Measurements from ENCODE around the gene CDKL1. TPM values are rescaled to one million over a fixed set of nuclear protein-coding genes. Genes with fewer than 3 reads are reported as not detected.

The CDKL1 gene
- total RNA-seq (2022; extraction: Qiagen RNA extraction; ENCODE audit: low read depth) = 5.2 to 18.9 TPM (median 7.1 TPM) in 5 replicates

DNA sequence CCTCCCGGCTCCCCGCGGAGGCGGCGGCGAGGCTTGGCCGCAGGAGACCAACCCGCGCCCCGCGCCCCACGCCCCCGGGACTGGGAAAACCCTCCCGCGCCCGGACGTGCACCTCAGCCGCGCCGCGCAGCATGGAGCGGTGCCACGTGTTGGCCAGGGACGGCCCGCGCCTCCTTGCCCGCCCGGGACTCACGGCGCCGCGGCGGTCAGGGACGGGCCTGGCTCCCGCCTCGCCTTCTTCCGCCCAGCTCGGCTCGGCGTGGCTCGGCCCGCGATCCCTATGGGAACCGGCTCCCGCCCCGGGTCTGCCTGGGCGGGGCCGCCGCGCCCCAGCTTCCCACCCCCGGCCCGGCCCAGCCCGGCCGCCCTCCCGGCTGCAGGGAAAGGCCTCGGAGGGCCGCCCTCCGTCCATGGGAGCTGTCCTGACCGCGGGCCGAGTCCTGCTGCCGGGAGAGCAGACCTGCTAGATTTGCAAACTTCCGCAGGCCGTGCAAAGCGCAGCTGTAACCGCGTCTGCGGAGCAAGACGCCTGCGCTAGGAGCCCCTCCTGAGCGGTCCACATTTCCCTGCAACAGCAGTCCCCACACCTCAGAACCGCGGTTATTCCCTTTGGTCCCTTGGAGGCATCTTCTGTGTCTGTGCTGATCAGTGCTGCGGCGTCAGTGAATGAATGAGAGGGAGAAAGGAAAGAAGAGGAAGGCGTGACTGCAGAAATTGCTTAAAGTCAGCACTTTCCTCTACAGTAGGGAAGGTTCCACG lies at the start of gene CDKL1:
Gene CDKL1, minus strand, starts transcription at position 251 of the 759 bp plus-strand sequence. CDS start 1,013 bp downstream, outside the sequence.

DNA sequence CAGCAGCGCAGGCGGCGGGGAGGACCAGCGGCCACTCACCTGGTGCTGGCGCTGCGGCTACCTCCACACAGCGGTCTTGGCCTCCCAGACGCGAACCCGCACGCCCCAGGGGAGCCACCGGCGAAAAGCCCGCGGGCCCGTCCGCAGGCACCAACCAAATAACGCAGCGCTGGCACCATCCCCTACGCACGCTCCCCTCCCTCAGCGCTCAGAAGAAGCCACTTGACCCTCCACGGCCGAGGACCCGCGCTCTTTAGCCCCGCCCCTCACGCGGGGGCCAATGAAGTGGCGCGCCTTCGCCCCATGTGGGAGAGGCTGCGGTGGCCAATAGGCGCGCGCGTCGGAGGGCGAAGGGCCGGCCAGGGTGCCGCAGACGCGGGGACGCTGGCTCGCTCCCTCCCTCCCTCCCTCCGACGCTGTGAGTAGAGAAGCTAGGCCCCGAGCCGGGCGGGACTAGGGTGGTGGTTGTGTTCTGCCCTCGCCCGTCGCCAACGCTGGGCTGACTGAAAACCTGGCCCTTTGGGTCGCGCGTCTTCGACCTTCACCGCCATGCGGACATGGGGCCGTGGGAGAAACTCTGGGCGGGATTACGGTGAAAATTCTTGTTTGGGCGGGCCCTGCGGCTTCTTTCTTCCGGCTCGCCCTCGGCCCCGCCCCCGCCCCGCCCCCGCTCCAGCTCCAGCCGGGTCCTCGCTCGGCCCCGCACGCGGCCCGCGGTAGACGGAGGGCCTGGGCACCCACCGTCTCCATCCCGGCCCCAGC lies 84.5 kb downstream of the CDKL1 start, which contains the start of the genes DMAC2L and L2HGDH:
Gene DMAC2L, plus strand, starts transcription at position 353 of the 762 bp plus-strand sequence. CDS start 9,164 bp downstream, outside the sequence.
Gene L2HGDH, minus strand, starts transcription at position 258 of the 762 bp plus-strand sequence. Its CDS starts 79 bp downstream, at position 179.

Other genes with a start within 250 kb of the CDKL1 start
- gene SOS2, start 165.3 kb downstream of the CDKL1 start, total RNA-seq (2022; extraction: Qiagen RNA extraction; ENCODE audit: low read depth) = 8.5 to 13.8 TPM (median 12.6 TPM) in 5 replicates
- gene L2HGDH, start 84.7 kb downstream of the CDKL1 start, total RNA-seq (2022; extraction: Qiagen RNA extraction; ENCODE audit: low read depth) = 9.2 to 11.9 TPM (median 11.0 TPM) in 5 replicates
- 10.9 to 14.1 TPM (median 11.5 TPM) in 5 replicates for gene DMAC2L, start 84.6 kb downstream of the CDKL1 start, total RNA-seq (2022; extraction: Qiagen RNA extraction; ENCODE audit: low read depth)
- 38.9 to 45.6 TPM (median 44.7 TPM) in 5 replicates for gene MAP4K5, start 135.7 kb upstream of the CDKL1 start, total RNA-seq (2022; extraction: Qiagen RNA extraction; ENCODE audit: low read depth)
- 4.4 to 5.1 TPM (median 4.5 TPM) in 5 replicates for gene ATL1, start 163.3 kb upstream of the CDKL1 start, total RNA-seq (2022; extraction: Qiagen RNA extraction; ENCODE audit: low read depth)

Data from A549 treated with DMSO at 1 μM for 4 hours (cell line).